GM12878 (cell line): ENCODE data around the gene CDK13. TPM values are rescaled to one million over a fixed set of nuclear protein-coding genes. Genes with fewer than 3 reads are reported as not detected.

Experiments
- BHLHE40 ChIP-seq, 2 experiments: fragments of 450-650 bp in 1 of 2; IDR thresholded peaks; 2 replicates each; pipeline ENCODE4 v1.6.1; 2011 to 2017; ENCODE audit warnings: low read depth in 2 of 2, borderline replicate concordance in 1 of 2, improper control_type of control experiment in 1 of 2, low read length in 1 of 2, mild to moderate bottlenecking in 1 of 2
- CHD1 ChIP-seq: IDR thresholded peaks from 2 replicates; pipeline ENCODE4 v1.6.1; 2012; ENCODE audit warnings: low read depth, low read length, improper control_type of control experiment
- CREB1 ChIP-seq: IDR thresholded peaks from 2 replicates; pipeline ENCODE4 v1.6.1; 2012; ENCODE audit warnings: low read depth, mild to moderate bottlenecking, inconsistent platforms
- GABPA ChIP-seq: IDR thresholded peaks from 2 replicates; pipeline ENCODE4 v1.6.1; 2014; ENCODE audit warnings: antibody characterized with exemption, low read depth, mild to moderate bottlenecking, inconsistent platforms
- HDAC6 ChIP-seq: fragments of 200-600 bp; sonication (generic); IDR thresholded peaks from one replicate; pipeline ENCODE4 v1.8.0; 2017; ENCODE audit warnings: antibody characterized with exemption; ENCODE audit not compliant: unreplicated experiment
- HDGF ChIP-seq: fragments of 450-650 bp; IDR thresholded peaks from 2 replicates; pipeline ENCODE4 v1.6.1; 2016; ENCODE audit warnings: antibody characterized with exemption
- JUNB ChIP-seq: IDR thresholded peaks from 2 replicates; pipeline ENCODE4 v1.6.1; 2016; ENCODE audit warnings: antibody characterized with exemption, mild to moderate bottlenecking
- JUND ChIP-seq: IDR thresholded peaks from 2 replicates; pipeline ENCODE4 v1.6.1; 2012; ENCODE audit warnings: low read depth, mild to moderate bottlenecking, low read length, improper control_type of control experiment, moderate library complexity
- KLF5 ChIP-seq: fragments of 450-650 bp; IDR thresholded peaks from 2 replicates; pipeline ENCODE4 v1.6.1; 2014; ENCODE audit warnings: mild to moderate bottlenecking; ENCODE audit not compliant: partially characterized antibody
- NR2F1 ChIP-seq: fragments of 450-650 bp; conservative IDR thresholded peaks from 2 replicates; pipeline ENCODE4 v1.6.1; 2017; ENCODE audit warnings: mild to moderate bottlenecking
- POU2F2 ChIP-seq: IDR thresholded peaks from 3 replicates; pipeline ENCODE4 v1.6.1; 2011; ENCODE audit warnings: low read depth, mild to moderate bottlenecking, low read length, borderline replicate concordance
- RB1 ChIP-seq: fragments of 450-650 bp; formaldehyde crosslinking; IDR thresholded peaks from 2 replicates; pipeline ENCODE4 v1.6.1; 2017; ENCODE audit warnings: mild to moderate bottlenecking, borderline replicate concordance
- SIN3A ChIP-seq: IDR thresholded peaks from 2 replicates; pipeline ENCODE4 v1.6.1; 2012; ENCODE audit warnings: low read depth, low read length, improper control_type of control experiment
- SREBF2 ChIP-seq: IDR thresholded peaks from 2 replicates; pipeline ENCODE4 v1.6.1; 2012; ENCODE audit warnings: mild to moderate bottlenecking, low read length
- ZNF622 ChIP-seq: fragments of 450-650 bp; IDR thresholded peaks from 2 replicates; pipeline ENCODE4 v1.6.1; 2017; ENCODE audit warnings: mild to moderate bottlenecking, inconsistent platforms
- ZNF687 ChIP-seq: fragments of 450-650 bp; IDR thresholded peaks from 2 replicates; pipeline ENCODE4 v1.6.1; 2017; ENCODE audit warnings: mild to moderate bottlenecking, moderate library complexity
- polyA plus RNA-seq, 11 experiments: library from polyadenylated mRNA; depleted of rRNA in 4 of 11; unstranded in 6 of 11; stranded (reverse) in 5 of 11; fragments of >200 nt; fragmentation: Nextera tagmentation in 4 of 11; fragmentation: Illumina TruSeq in 1 of 11; extraction: Ambion mirVana in 4 of 11; extraction: Trizol in 1 of 11; gene quantifications; 1 replicate in 1 of 11; 2 replicates in 10 of 11; pipeline versions ENCODE4 v1.2.1 to v1.2.3, GENCODE V29; 2011 to 2016; ENCODE audit warnings: inconsistent platforms in 2 of 11, missing spikeins in 2 of 11, low read depth in 1 of 11
- total RNA-seq, 4 experiments: library from RNA; depleted of rRNA in 3 of 4; stranded (reverse); fragments of >200 nt in 3 of 4; fragmentation: Illumina TruSeq in 1 of 4; extraction: Trizol in 1 of 4; gene quantifications; 2 replicates each; pipeline versions ENCODE4 v1.2.1 to v1.2.3, GENCODE V29; 2013 to 2021
- TF ChIP-seq, protein P1 (sequence below): IDR thresholded peaks from 2 replicates; pipeline ENCODE4 v1.6.1; 2011; ENCODE audit warnings: mild to moderate bottlenecking, low read depth, low read length, moderate library complexity; ENCODE audit not compliant: insufficient replicate concordance
- TF ChIP-seq, protein P2 (sequence below): IDR thresholded peaks from 2 replicates; pipeline ENCODE4 v1.6.1; 2012; ENCODE audit warnings: low read depth, low read length, improper control_type of control experiment
- TF ChIP-seq, protein P3 (sequence below), 3 experiments: IDR thresholded peaks in 2 of 3; conservative IDR thresholded peaks in 1 of 3; 2 replicates each; pipeline ENCODE4 v1.5.1; 2011; ENCODE audit warnings: low read depth in 3 of 3, low read length in 3 of 3, mild to moderate bottlenecking in 3 of 3, control low read depth in 2 of 3, moderate library complexity in 2 of 3, inconsistent platforms in 1 of 3, mixed read lengths in 1 of 3; ENCODE audit not compliant: control insufficient read depth in 2 of 3, insufficient read depth in 1 of 3; ENCODE audit errors: extremely low read depth in 1 of 3
- TF ChIP-seq, protein P4 (sequence below): IDR thresholded peaks from 2 replicates; pipeline ENCODE4 v1.6.1; 2012; ENCODE audit warnings: low read depth, low read length, improper control_type of control experiment

CDK13 gene
- total and polyA plus RNA-seq, 10 of the 15 experiments (the other 5 are each of a cell fraction or from before 2014, with no cell fraction given) = 10.8 to 44.4 (median 28.0) TPM

DNA sequence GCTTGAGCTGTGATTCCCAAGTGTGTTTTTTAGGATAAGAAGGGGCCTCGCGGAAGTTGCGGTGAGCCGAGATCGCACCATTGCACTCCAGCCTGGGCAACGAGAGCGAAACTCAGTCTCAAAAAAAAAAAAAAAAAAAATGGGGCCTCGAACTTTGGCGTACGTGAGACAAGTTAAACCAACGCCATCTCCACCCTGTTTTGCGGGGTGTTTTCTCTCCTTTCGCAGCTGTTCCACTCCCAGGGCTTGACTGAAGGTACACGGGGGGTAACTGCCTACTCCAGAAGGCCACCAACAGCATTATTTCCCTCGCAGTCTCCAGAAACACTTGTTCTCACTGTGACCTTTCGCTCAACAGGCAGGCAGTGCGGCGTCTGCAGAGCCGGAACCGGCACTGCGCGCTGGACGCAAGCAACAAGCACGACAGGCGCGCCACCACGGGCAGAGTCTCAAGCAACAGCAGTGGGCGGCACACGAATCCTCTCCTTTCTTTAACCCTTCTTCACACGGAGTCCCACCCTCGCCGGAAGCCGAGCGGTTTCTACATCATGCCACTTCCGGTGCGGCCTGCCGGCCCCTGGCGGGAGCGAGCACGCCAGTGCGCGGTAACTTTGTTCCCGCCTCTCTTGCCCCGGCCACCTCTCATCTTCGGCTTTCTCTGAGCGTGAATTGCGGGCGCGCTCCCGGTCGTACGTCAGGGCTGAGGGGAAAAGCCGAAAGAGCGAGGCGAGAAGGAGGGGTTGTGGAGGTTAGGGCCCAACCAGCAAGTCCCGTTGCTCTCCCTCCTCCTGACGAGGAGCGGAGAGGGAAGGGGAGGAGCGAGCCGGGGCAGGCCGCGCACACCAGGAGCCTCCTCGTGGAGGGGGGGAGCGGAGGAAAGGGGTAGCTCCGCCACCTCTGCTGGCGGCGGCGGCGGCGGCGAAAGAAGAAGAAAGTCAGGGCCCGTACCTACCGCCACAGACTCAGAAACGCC is 814 bp upstream of the CDK13 start (continued):
- TF ChIP-seq, protein P1, sequence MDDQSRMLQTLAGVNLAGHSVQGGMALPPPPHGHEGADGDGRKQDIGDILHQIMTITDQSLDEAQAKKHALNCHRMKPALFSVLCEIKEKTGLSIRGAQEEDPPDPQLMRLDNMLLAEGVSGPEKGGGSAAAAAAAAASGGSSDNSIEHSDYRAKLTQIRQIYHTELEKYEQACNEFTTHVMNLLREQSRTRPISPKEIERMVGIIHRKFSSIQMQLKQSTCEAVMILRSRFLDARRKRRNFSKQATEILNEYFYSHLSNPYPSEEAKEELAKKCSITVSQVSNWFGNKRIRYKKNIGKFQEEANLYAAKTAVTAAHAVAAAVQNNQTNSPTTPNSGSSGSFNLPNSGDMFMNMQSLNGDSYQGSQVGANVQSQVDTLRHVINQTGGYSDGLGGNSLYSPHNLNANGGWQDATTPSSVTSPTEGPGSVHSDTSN = no peak
- peak; percentile 74 for TF ChIP-seq SIN3A
- no peak; the same call in 1 of the 2 replicates for TF ChIP-seq RB1
- TF ChIP-seq, protein P2, sequence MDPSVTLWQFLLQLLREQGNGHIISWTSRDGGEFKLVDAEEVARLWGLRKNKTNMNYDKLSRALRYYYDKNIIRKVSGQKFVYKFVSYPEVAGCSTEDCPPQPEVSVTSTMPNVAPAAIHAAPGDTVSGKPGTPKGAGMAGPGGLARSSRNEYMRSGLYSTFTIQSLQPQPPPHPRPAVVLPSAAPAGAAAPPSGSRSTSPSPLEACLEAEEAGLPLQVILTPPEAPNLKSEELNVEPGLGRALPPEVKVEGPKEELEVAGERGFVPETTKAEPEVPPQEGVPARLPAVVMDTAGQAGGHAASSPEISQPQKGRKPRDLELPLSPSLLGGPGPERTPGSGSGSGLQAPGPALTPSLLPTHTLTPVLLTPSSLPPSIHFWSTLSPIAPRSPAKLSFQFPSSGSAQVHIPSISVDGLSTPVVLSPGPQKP = peak; percentile 84
- peak; percentile 78 for TF ChIP-seq NR2F1
- TF ChIP-seq, protein P3, sequence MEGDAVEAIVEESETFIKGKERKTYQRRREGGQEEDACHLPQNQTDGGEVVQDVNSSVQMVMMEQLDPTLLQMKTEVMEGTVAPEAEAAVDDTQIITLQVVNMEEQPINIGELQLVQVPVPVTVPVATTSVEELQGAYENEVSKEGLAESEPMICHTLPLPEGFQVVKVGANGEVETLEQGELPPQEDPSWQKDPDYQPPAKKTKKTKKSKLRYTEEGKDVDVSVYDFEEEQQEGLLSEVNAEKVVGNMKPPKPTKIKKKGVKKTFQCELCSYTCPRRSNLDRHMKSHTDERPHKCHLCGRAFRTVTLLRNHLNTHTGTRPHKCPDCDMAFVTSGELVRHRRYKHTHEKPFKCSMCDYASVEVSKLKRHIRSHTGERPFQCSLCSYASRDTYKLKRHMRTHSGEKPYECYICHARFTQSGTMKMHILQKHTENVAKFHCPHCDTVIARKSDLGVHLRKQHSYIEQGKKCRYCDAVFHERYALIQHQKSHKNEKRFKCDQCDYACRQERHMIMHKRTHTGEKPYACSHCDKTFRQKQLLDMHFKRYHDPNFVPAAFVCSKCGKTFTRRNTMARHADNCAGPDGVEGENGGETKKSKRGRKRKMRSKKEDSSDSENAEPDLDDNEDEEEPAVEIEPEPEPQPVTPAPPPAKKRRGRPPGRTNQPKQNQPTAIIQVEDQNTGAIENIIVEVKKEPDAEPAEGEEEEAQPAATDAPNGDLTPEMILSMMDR (IDR thresholded peaks at IDR 0.05 in 2 of 3, conservative IDR thresholded peaks at IDR 0.05 in 1 of 3; ENCODE audit: control insufficient read depth in 2 of 3, extremely low read depth in 1 of 3, insufficient read depth in 1 of 3, low read depth in 3 of 3, low read length in 3 of 3) = no peak
- peak; percentile 90; the same call in 1 of the 2 replicates for TF ChIP-seq CHD1
- TF ChIP-seq HDAC6 = peak; percentile 71
- peak; percentile 27; the same call in 1 of the 2 replicates for TF ChIP-seq ZNF687
- TF ChIP-seq KLF5 = peak; percentile 87
- peak; percentile 88 for TF ChIP-seq GABPA
- no peak for TF ChIP-seq ZNF622
- peak; percentile 41; the same call in 1 of the 2 replicates for TF ChIP-seq SREBF2
- TF ChIP-seq CREB1 = peak; percentile 69
- peak in 1 of 2 experiments; percentile 58; a peak in 2 of 4 replicates for TF ChIP-seq BHLHE40 (IDR thresholded peaks at IDR 0.05; ENCODE audit: borderline replicate concordance in 1 of 2, low read depth in 2 of 2, low read length in 1 of 2)
- no peak for TF ChIP-seq JUNB
- peak; percentile 79; the same call in 2 of the 3 replicates for TF ChIP-seq POU2F2
- peak; percentile 97 for TF ChIP-seq HDGF
- 0 out of 2 replicates have a peak, but pooled peaks have one; percentile 21 for TF ChIP-seq JUND
- TF ChIP-seq, protein P4, sequence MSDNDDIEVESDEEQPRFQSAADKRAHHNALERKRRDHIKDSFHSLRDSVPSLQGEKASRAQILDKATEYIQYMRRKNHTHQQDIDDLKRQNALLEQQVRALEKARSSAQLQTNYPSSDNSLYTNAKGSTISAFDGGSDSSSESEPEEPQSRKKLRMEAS = peak; percentile 73; the same call in 1 of the 2 replicates
